ES-I3 (cell line): ENCODE results near the gene RDH11.

Experiments used
- H3K36me3 ChIP-seq: 2 replicates; pipeline ENCODE4 v1.6.1; 2013; ENCODE audit warnings: mild to moderate bottlenecking, low read length, control low read depth, moderate library complexity; ENCODE audit not compliant: insufficient read depth
- H3K4me1 ChIP-seq: 2 replicates; pipeline ENCODE4 v1.6.1; 2013; ENCODE audit warnings: mild to moderate bottlenecking, control low read depth, low read length; ENCODE audit not compliant: insufficient read depth
- H3K9ac ChIP-seq: 2 replicates; pipeline ENCODE4 v1.6.1; 2013; ENCODE audit warnings: low read depth, mild to moderate bottlenecking, low read length, moderate library complexity
- H3K9me3 ChIP-seq: 2 replicates; pipeline ENCODE4 v1.6.1; 2013; ENCODE audit warnings: mild to moderate bottlenecking, low read length, moderate library complexity; ENCODE audit not compliant: control insufficient read depth, insufficient read depth

Gene RDH11

GRCh38 chr14:67683842-67684241 lies 11.7 kb downstream of the RDH11 start:
- H3K36me3 ChIP-seq = peaks cover 46% of the 10 kb centered on the region
- no peaks in the 10 kb centered on the region for H3K9me3 ChIP-seq
- no peak overlapping the region for H3K9ac ChIP-seq
- H3K4me1 ChIP-seq = no peaks in the 10 kb centered on the region

DNA sequence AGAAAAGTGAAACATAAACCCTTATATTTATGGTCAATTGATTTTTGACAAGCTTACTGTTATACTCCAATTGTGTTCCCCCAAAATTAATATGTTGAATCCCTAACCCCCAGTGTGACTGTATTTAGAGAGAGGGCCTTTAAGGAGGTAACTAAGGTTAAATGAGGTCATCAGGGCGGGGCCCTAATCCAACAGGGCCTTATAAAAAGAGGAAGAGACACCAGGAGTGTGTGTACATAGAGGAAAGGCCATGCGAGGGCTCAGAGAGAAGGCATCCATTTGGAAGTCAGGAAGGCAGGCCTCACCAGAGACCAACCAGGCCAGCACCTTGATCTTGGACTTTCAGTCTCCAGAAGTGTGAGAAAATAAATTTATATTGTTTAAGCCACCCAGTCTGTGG lies 14.6 kb downstream of the RDH11 start:
- H3K9ac ChIP-seq = no peak overlapping the region
- H3K4me1 ChIP-seq = no peaks in the 10 kb centered on the region; the same call in 1 of the 2 replicates
- peaks cover 36% of the 10 kb centered on the region for H3K36me3 ChIP-seq
- H3K9me3 ChIP-seq = no peaks in the 10 kb centered on the region

- Histone ChIP-seq H3K9ac (no peak overlapping the region), H3K4me1 (no peaks in the 10 kb centered on the region; the same call in 1 of the 2 replicates), H3K9me3 (no peaks in the 10 kb centered on the region), H3K36me3 (peaks cover 32% of the 10 kb centered on the region)
Observed at GRCh38 chr14:67680121-67680602, 15.4 kb downstream of the RDH11 start.

DNA sequence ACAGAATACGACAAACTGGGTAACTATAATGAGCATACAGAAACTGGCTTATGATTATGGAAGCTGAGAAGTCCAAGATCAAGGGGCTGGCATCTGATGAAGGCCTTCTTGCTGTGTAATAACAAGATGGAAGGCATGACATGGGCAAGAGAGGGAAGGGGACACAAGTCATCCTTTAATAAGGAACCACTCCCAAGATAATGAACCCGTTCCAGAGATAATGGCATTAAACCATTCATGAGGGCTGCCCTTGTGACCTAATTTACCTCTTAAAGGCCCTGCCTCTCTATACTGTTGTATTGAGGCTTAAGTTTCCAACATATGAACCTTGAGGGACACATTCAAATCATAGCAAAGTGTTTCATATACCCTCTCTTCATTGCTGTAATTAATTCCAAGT lies 16.6 kb downstream of the RDH11 start:
- H3K9ac ChIP-seq = no peak overlapping the region
- no peaks in the 10 kb centered on the region for H3K9me3 ChIP-seq
- H3K36me3 ChIP-seq = peaks cover 24% of the 10 kb centered on the region
- no peaks in the 10 kb centered on the region; the same call in 1 of the 2 replicates for H3K4me1 ChIP-seq

GRCh38 chr14:67675219-67675582 lies 20.4 kb downstream of the RDH11 start:
- Histone ChIP-seq H3K4me1 (peaks cover 6% of the 10 kb centered on the region; the same call in 1 of the 2 replicates), H3K9me3 (no peaks in the 10 kb centered on the region), H3K36me3 (peaks cover 9% of the 10 kb centered on the region; the same call in 1 of the 2 replicates), H3K9ac (peak overlapping the region; percentile 95; the same call in 1 of the 2 replicates)

DNA sequence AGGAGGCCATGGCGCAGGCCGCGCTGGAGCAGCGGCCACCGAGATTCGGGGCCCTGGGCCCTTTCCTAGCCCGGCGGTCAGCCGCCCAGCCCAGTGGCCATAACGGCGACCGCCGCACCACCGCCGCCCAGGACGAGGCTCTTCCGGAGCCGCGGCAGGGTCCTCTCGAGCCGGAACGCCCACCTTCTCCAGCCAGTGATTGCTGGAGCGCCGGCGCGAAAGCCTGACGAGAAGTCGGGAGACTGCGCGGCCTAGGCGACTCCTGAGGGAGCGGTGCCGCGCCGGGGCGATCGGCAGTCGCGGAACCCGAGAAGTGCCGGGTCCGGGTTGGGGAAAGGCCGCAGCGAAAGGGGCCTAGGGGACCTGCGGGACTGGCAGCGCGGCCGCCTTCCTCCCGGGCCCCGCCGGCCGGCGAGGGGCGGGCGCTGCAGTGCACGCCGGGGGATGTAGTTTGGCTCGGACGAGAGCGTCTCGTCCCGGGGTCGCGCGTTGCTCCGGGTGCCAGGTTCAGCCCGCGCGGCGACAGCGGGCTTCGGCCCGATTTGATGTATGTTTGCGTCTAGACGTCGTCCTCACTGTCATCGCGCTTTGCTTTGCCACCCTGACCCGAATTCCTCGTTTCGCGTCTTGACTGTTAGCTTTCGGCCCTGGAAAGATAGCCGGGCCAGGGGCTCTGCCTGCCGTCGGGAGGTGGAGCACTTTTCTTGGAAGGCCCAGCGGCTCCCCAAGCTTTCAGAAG lies 20.9 kb downstream of the RDH11 start, which contains the start of gene VTI1B:
Gene VTI1B, minus strand, starts transcription at position 153 of the 739 bp plus-strand sequence. Its CDS starts 143 bp downstream, at position 10.
- Histone ChIP-seq H3K9me3 (no peaks in the 10 kb centered on the region), H3K4me1 (peaks cover 6% of the 10 kb centered on the region; the same call in 1 of the 2 replicates), H3K9ac (peak within 1 kb of the TSS; percentile 95), H3K36me3 (peaks cover 7% of the 10 kb centered on the region; the same call in 1 of the 2 replicates)

DNA sequence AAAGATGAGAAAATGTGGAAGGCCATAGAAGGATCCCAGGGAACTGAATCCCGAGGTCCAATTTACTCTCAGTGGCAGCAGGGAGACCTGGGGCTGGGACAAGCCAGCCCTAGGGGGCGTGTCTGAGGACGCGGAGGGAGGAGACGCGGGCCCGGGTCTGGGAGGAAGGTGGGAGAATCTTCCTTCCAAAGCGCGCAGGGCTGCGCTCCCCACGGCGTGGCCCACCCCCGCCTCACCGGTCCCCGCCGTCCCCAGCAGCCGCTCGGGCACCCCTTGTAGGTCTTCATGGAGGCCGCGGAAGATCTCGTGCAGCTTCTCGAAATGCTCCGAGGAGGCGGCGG lies 21.5 kb downstream of the RDH11 start:
- peaks cover 6% of the 10 kb centered on the region; the same call in 1 of the 2 replicates for H3K4me1 ChIP-seq
- no peaks in the 10 kb centered on the region for H3K9me3 ChIP-seq
- H3K36me3 ChIP-seq = peaks cover 7% of the 10 kb centered on the region; the same call in 1 of the 2 replicates

DNA sequence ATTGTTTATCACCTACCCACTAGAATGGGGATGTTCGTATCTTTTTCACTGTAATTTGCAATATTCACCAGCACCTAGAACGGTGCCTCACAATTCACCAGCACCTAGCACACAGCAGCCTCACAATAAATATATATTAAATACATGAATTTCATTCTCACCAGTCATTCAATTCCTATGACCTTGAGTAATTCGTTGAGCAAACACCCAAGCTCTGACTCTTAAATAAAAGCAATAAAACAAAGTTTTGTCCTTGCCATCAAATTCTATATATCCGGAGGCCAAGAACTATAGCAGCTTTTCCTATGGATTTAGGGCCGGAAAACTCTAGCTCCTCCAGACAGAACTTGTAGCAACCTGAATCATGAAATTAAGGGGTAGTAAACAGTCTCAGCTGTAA lies 22.1 kb downstream of the RDH11 start:
- peaks cover 6% of the 10 kb centered on the region for H3K4me1 ChIP-seq
- peaks cover 5% of the 10 kb centered on the region; the same call in 1 of the 2 replicates for H3K36me3 ChIP-seq

More for the DNA sequence above, 21.5 kb downstream of the RDH11 start:
- peak overlapping the region; percentile 95 for H3K9ac ChIP-seq

GRCh38 chr14:67668559-67668958 lies 27.0 kb downstream of the RDH11 start:
- H3K9me3 ChIP-seq = no peaks in the 10 kb centered on the region
- peaks cover 2% of the 10 kb centered on the region for H3K4me1 ChIP-seq
- H3K9ac ChIP-seq = no peak overlapping the region
- H3K36me3 ChIP-seq = no peaks in the 10 kb centered on the region

More for the DNA sequence above, 22.1 kb downstream of the RDH11 start:
- no peaks in the 10 kb centered on the region for H3K9me3 ChIP-seq
- H3K9ac ChIP-seq = peak overlapping the region; percentile 95; the same call in 1 of the 2 replicates

- H3K9ac ChIP-seq = no peak overlapping the region
- H3K9me3 ChIP-seq = no peaks in the 10 kb centered on the region
- no peaks in the 10 kb centered on the region; the same call in 1 of the 2 replicates for H3K4me1 ChIP-seq
- H3K36me3 ChIP-seq = no peaks in the 10 kb centered on the region
Observed at GRCh38 chr14:67666750-67667449, 28.7 kb downstream of the RDH11 start.

DNA sequence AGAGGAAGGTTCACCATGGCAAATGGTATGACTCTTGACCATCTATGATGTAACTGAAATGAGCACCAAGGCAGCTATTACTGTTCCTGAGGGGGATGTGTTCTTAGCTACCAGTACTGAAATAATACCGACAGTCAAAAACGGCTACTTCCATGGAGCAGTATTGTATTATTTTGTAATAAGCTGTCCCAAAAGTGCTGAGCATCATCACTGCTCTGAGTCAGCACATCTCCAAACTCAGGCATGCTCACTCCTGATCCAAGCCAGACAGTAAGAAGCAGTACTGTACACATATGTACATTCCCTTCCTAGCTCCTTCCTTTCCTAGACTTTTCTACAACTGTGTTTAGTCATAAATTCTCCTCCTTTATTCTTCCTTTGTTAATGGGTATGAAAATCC lies 29.7 kb downstream of the RDH11 start:
- H3K9me3 ChIP-seq = no peaks in the 10 kb centered on the region
- no peaks in the 10 kb centered on the region; the same call in 1 of the 2 replicates for H3K4me1 ChIP-seq
- H3K36me3 ChIP-seq = no peaks in the 10 kb centered on the region
- H3K9ac ChIP-seq = no peak overlapping the region

DNA sequence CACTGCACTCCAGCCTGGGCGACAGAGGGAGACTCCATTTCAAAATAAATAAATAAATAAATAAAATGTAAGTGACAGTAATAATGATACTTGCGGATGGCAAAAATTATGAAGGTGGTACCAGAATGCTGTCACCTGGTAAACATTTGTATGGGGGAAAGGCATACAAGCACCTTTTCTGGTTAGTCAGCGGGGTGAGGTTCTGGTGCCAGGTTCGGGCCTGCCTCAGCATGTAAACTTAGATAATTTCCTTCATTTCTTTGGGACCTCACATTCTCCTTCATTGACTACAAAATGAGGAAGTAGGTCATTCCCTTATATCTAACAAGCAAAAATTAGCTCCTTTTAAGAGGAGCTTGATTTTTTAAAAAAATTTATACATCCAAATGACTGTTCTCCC lies 31.9 kb downstream of the RDH11 start:
- Histone ChIP-seq H3K4me1 (no peaks in the 10 kb centered on the region), H3K9me3 (no peaks in the 10 kb centered on the region), H3K9ac (no peak overlapping the region), H3K36me3 (no peaks in the 10 kb centered on the region; the same call in 1 of the 2 replicates)

- Histone ChIP-seq H3K9ac (no peak overlapping the region), H3K4me1 (no peaks in the 10 kb centered on the region), H3K36me3 (peaks cover 26% of the 10 kb centered on the region), H3K9me3 (no peaks in the 10 kb centered on the region)
Observed at GRCh38 chr14:67653651-67654280, 41.8 kb downstream of the RDH11 start.

DNA sequence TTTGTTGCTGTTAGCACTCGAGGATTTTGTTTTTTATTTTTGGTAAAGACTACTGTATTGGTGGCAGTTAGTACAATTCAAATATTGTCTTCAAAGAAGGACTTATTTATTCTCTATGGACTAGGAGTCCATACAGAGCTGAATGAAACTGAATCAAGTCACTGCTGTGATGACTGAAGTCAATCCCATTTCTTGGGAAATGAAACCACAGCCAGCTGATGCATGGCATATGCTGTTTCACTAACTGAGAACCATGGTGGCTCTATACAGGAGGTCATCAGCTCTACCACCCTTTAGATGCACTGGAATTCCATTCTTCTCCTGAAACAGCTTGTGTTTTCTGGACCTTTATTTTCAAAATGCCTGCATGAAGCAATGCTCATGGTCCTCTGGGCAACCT lies 43.4 kb downstream of the RDH11 start:
- Histone ChIP-seq H3K9me3 (no peaks in the 10 kb centered on the region), H3K9ac (no peak overlapping the region), H3K4me1 (no peaks in the 10 kb centered on the region), H3K36me3 (peaks cover 36% of the 10 kb centered on the region)
